Iris pigment epithelial cell (primary cell): ENCODE data around the gene CCDC88C.
"Not testable (repeated sequence)": the region's sequence is repeated elsewhere in the genome, so short reads cannot be mapped to it uniquely, and the experiment has no call there.

Experiments used
- DNase-seq: peaks from one replicate; pipeline ENCODE4 v3.0.0-alpha.2; 2011; ENCODE audit warnings: low read depth

Gene CCDC88C

GRCh38 chr14:91242635-91243034 lies 175.0 kb downstream of the CCDC88C start:
- no peak for DNase-seq

- no peak for DNase-seq
These were observed 175.8 kb downstream of the CCDC88C start for GRCh38 chr14:91241863-91242262.

GRCh38 chr14:91238661-91239060 lies 179.0 kb downstream of the CCDC88C start:
- DNase-seq: no peak

- no peak for DNase-seq
These were observed 179.5 kb downstream of the CCDC88C start for GRCh38 chr14:91238085-91238484.

GRCh38 chr14:91237219-91237618 lies 180.4 kb downstream of the CCDC88C start:
- peak; percentile 62 for DNase-seq

GRCh38 chr14:91235841-91236240 lies 181.8 kb downstream of the CCDC88C start:
- DNase-seq: no peak

DNA sequence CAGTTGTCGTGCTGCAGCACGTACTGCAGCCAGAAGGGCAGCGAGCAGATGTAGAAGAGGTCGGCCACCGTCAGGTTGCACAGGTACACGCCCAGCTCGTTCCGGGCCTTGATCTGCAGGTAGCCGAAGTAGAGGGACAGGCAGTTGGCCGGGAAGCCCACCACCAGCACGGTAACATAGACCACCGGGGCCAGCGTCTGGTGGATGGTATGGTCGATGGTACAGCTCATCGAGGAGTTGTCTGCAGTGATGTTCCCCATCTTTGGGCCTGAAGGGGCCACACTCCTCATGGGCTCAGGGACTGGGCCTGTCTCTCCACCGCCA lies 182.9 kb downstream of the CCDC88C start:
- DNase-seq: no peak

GRCh38 chr14:91233936-91234790 lies 183.5 kb downstream of the CCDC88C start:
- no peak for DNase-seq

DNA sequence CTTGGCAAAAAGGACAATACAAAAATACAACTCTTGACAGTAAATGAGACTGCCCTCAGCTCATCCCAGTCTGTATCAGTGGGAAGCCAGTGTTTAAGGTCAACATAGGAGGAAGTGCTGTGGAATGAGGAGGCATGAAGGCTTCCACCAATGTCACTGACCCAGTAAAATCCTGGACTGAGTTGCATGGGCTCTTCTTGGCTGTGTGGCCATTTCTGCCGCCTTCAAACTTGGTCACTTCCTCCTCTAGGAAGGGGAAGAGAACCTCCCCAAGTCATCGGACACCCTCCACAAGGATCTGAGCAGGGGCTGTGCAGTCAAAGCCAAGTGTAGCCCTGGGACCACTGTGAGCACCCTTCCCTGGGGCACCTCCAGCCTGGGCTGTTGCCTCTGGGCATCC lies 185.0 kb downstream of the CCDC88C start:
- DNase-seq: no peak

- DNase-seq: no peak
These were observed 185.6 kb downstream of the CCDC88C start for GRCh38 chr14:91232052-91232451.

GRCh38 chr14:91231446-91231845 lies 186.2 kb downstream of the CCDC88C start:
- DNase-seq: no peak

GRCh38 chr14:91230397-91231035 lies 187.1 kb downstream of the CCDC88C start:
- DNase-seq: peak; percentile 49

DNA sequence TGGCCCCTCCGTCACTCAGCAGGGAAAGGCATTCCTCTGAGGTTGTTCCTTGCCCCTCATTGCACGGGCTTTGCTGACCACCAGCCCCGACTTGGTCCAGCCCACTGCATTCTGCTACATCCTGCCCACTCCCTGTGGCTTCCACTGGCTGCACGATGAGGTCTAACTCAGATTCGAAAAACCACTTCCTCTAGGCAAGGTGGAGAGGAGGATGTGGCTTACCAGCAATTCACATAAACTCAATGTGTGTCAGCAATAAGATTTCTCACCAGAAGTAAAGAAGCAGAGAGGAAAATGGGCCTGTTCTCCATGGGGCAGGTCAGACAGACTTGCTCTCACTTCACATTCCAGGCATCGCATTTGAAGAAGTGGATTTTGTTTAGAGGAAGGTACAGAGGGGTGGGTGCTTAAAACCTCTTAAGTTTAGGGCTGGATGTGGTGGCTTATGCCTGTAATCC lies 187.8 kb downstream of the CCDC88C start:
- peak; percentile 68 for DNase-seq

DNA sequence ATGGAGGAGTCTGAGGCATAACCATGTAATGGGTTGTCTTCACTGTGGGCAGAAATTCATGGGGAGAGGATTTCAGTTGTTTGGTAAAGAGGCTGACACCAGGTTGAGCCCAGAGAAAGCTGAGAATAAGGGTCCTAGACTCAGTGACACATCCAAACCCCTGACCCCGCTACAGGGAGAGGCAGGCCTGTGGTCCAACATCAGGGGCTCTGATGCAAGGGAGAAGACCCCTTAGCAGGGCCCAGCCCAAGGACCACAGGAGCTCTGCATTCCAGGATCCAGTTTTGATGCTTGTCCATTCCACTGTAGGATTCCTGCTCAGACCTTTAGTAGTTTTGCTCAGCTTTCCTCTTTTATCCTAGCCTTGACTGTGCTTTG lies 188.6 kb downstream of the CCDC88C start:
- DNase-seq: no peak

GRCh38 chr14:91228112-91229004 lies 189.3 kb downstream of the CCDC88C start:
- peak; percentile 89 for DNase-seq

- DNase-seq: no peak
These were observed 190.4 kb downstream of the CCDC88C start for GRCh38 chr14:91227183-91227628.

DNA sequence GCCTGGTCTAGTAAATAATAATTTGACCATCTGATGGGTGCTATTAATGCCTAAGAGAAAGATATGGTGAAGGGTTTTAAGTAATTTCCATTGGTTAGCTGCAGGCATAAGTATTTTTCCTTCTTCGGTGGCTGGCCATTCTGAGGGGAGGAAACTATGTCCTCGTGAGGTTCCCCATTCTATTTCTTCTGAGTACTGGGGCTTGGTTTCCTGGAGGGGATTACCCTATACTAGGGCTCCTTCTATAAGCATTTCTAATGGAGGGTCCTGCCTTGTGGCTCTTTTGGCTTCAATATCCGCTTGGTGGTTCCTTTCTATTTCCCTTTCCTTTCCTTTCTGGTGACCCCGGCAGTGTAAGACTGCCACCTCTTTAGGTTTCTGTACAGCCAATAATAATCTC lies 191.3 kb downstream of the CCDC88C start:
- not testable (repeated sequence) for DNase-seq

DNA sequence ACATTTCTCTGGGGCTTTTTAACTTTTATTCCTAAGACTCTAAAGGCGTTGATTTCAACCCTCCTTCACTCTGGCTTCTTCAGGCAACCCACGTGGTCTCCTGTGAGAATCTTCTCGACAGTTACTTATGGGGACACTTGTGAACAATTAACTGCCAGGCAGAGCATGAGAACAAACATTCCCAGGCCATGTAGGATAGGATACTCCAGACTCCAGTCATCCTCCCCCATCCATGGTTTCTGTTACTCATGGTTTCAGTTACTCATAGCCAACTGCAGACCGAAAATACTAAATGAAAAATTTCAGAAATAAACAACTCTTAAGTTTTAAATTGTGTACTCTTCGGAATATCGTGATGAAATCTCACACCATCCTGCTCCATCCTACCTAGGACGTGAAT lies 192.6 kb downstream of the CCDC88C start:
- DNase-seq: peak; percentile 24

DNA sequence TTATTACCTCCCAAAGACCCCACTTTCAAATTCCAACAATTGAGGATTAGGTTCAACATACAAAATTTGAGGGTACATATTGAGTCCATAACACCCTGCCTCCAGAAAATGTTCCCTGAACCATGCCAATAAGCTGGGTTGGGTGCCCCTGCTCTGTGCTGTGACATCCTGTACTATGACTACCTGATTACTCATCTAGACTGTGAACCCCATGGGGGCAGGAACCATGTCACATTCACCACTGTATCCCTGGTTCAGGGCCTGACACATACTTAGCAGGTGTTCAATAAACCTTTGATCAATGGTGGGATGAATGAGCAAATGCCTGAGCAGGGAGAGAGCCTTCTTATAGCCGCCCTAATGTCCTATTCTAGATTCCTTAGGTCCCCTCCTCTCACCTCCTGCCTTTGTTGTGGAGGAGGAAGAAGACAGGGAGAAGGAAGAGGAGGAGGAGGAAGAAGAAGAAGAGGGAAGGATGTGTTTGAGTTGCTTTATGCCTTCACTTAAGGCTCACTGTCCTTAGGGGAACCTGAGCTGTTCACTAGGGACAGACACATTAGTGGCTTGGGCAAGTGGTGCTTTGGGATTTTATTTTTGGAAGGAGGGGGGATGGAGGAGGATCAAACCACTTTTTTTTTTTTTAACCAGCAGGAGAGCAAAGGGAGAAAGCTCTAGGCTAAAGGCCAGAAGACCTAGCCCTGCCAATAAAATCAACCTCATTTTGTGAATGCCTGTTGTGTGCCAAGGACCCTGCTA lies 194.4 kb downstream of the CCDC88C start:
- DNase-seq: no peak
